Measurements from ENCODE around the gene PHF21A. TPM values are rescaled to one million over a fixed set of nuclear protein-coding genes. Genes with fewer than 3 reads are reported as not detected.

Gene PHF21A
- total RNA-seq, 2 experiments from 2014 or later = 59.5 to 66.2 TPM

- ATAC-seq (ENCODE audit: poor library complexity) (no peak), DNase-seq (peak in 2 of 14 experiments; percentile 19 to 30)
- H3K4me3 ChIP-seq (ENCODE audit: low read length) = no peak overlapping the region
- ChIA-PET POLR2A (interaction anchor here (1.0 kb wide), 1 partner anchor 27 kb away, joined by 5 read pairs; no protein-coding TSS in a partner anchor), CTCF (no interaction called here)
- no peak overlapping the region for H3K27ac ChIP-seq (ENCODE audit: low read depth in 1 of 2, low read length in 2 of 2)
- H3K9me3 Mint-ChIP-seq = no peaks in the 10 kb centered on the region
- H3K27me3 ChIP-seq (ENCODE audit: control insufficient read depth in 1 of 2, insufficient read depth in 2 of 2, low read length in 2 of 2) = peaks cover 4 to 6% of the 10 kb centered on the region in 2 experiments
- no peaks in the 10 kb centered on the region for H3K36me3 ChIP-seq (ENCODE audit: insufficient read depth, low read length)
- H3K4me1 ChIP-seq (ENCODE audit: insufficient read depth, low read length) = peaks cover 54% of the 10 kb centered on the region
- H3K9me3 ChIP-seq (ENCODE audit: control insufficient read depth in 1 of 2, insufficient read depth in 1 of 2, low read length in 2 of 2) = peaks cover 0 to 3% of the 10 kb centered on the region in 2 experiments
- peak overlapping the region; percentile 79 for H3K4me3 Mint-ChIP-seq
- peaks cover 14% of the 10 kb centered on the region for H3K27me3 Mint-ChIP-seq
- no peak for TF ChIP-seq CTCF (IDR thresholded peaks at IDR 0.05)
- no peaks in the 10 kb centered on the region for H3K36me3 Mint-ChIP-seq (ENCODE audit: low read depth)
- H3K4me1 Mint-ChIP-seq (ENCODE audit: low read depth) = peaks cover 27% of the 10 kb centered on the region
- peak overlapping the region; percentile 10 for H3K27ac Mint-ChIP-seq
- intact Hi-C loops (cut with DNase I, micrococcal nuclease) = no loop called here
These were observed 197.0 kb downstream of the PHF21A start for GRCh38 chr11:45924036-45924915.

GRCh38 chr11:45922425-45923082 is 198.7 kb downstream of the PHF21A start, which contains the start of gene LARGE2:
LARGE2 (plus strand) TSS chr11:45922656; CDS start chr11:45922883, 227 bp downstream.
- H3K27ac ChIP-seq (ENCODE audit: low read depth in 1 of 2, low read length in 2 of 2) = no peak within 1 kb of the TSS
- intact Hi-C loops (cut with DNase I, micrococcal nuclease) = no loop called here
- peak within 1 kb of the TSS; percentile 34 for H3K4me3 ChIP-seq (ENCODE audit: low read length)
- Mint-ChIP-seq H3K27me3 (peaks cover 14% of the 10 kb centered on the region), H3K4me3 (peak within 1 kb of the TSS; percentile 99), H3K4me1 (ENCODE audit: low read depth) (peaks cover 43% of the 10 kb centered on the region), H3K36me3 (ENCODE audit: low read depth) (peaks cover 7% of the 10 kb centered on the region), H3K9me3 (no peaks in the 10 kb centered on the region), H3K27ac (peak within 1 kb of the TSS; percentile 63)
- ChIA-PET CTCF (no interaction called here), POLR2A (no interaction called here)
- no peaks in the 10 kb centered on the region for H3K36me3 ChIP-seq (ENCODE audit: insufficient read depth, low read length)
- peaks cover 58% of the 10 kb centered on the region for H3K4me1 ChIP-seq (ENCODE audit: insufficient read depth, low read length)
- H3K27me3 ChIP-seq (ENCODE audit: control insufficient read depth in 1 of 2, insufficient read depth in 2 of 2, low read length in 2 of 2) = peaks cover 4 to 6% of the 10 kb centered on the region in 2 experiments
- DNase-seq = peak in 6 of 14 experiments; percentile 15 to 64 (median 32)
- H3K9me3 ChIP-seq (ENCODE audit: control insufficient read depth in 1 of 2, insufficient read depth in 1 of 2, low read length in 2 of 2) = peaks cover 0 to 3% of the 10 kb centered on the region in 2 experiments
- no peak for ATAC-seq (ENCODE audit: poor library complexity)
- no peak for TF ChIP-seq CTCF (IDR thresholded peaks at IDR 0.05)

GRCh38 chr11:45921561-45922424 is 199.5 kb downstream of the PHF21A start:
- Histone ChIP-seq H3K27me3 (ENCODE audit: control insufficient read depth in 1 of 2, insufficient read depth in 2 of 2, low read length in 2 of 2) (peaks cover 4 to 6% of the 10 kb centered on the region in 2 experiments), H3K36me3 (ENCODE audit: insufficient read depth, low read length) (no peaks in the 10 kb centered on the region), H3K9me3 (ENCODE audit: control insufficient read depth in 1 of 2, insufficient read depth in 1 of 2, low read length in 2 of 2) (peaks cover 0 to 3% of the 10 kb centered on the region in 2 experiments), H3K4me1 (ENCODE audit: insufficient read depth, low read length) (peaks cover 59% of the 10 kb centered on the region), H3K27ac (ENCODE audit: low read depth in 1 of 2, low read length in 2 of 2) (no peak overlapping the region), H3K4me3 (ENCODE audit: low read length) (peak overlapping the region; percentile 29)
- Mint-ChIP-seq H3K9me3 (no peaks in the 10 kb centered on the region), H3K27me3 (peaks cover 14% of the 10 kb centered on the region), H3K27ac (peak overlapping the region; percentile 63), H3K4me1 (ENCODE audit: low read depth) (peaks cover 50% of the 10 kb centered on the region), H3K36me3 (ENCODE audit: low read depth) (peaks cover 9% of the 10 kb centered on the region), H3K4me3 (peak overlapping the region; percentile 99)
- ATAC-seq (ENCODE audit: poor library complexity) (no peak), DNase-seq (peak in 2 of 14 experiments; percentile 22 to 49)
- intact Hi-C loops (cut with DNase I, micrococcal nuclease) = no loop called here
- POLR2A ChIA-PET = no interaction called here
- no peak for TF ChIP-seq CTCF (IDR thresholded peaks at IDR 0.05)
- CTCF ChIA-PET = no interaction called here

Measured in CD4-positive, alpha-beta T cell (primary cell).